GM19452 (cell line): ENCODE measurements around the gene TXLNA.
A peak's percentile ranks its signal among the peaks of the same experiment; 100 is the strongest.
"Not testable (repeated sequence)": the region's sequence is repeated elsewhere in the genome, so short reads cannot be mapped to it uniquely, and the experiment has no call there.

Experiments used
- ATAC-seq: cut with Tn5 transposase; IDR thresholded peaks from one replicate; pipeline ENCODE4 v1.9.1; 2021; ENCODE audit not compliant: unreplicated experiment

The TXLNA gene

DNA sequence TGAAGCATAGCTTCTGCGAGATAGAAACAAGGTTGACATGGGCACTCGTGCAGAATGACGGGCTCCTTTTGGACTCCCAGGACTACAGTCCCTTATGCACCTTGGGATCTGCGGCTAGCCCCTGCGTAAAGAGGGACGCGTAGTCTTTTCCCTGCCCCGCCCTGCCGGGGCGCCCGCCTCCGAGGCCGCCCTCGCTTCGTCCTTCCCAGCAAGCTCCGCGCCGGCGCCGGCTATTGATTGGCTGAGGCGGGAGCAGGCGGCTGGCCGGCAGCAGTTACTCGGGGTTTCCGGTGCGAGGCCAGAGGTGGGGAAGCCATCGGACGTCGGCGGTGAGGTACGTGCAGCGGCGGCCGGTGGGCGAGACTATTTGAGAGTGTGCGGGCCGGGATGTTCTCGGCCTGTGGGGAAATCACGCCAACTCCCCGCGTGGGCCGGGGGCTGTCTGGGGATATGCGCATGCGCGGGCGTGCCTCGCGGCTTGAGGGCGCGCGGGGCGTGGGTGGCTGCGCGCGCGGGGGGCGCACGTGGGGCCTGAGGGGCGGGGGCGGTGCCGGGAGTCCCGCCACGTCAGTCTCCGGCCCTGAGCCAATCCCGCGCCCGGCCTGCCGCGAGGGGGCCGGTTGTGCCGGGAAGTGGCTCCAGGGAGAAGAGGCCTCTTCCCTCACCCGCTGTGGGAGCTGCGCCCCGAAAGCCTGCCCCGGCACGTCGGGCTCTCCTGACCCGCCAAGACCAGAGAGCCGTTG, at the start of gene TXLNA:
TXLNA (plus strand) TSS at position 233 of the 743 bp plus-strand sequence. CDS start 671 bp downstream, outside the sequence.
- peak; percentile 87 for ATAC-seq

- ATAC-seq = not testable (repeated sequence)
These were observed 45.6 kb upstream of the TXLNA start for GRCh38 chr1:32133950-32134280.

GRCh38 chr1:32137111-32137510, 42.4 kb upstream of the TXLNA start:
- no peak for ATAC-seq

GRCh38 chr1:32138965-32139364, 40.5 kb upstream of the TXLNA start:
- ATAC-seq = no peak

DNA sequence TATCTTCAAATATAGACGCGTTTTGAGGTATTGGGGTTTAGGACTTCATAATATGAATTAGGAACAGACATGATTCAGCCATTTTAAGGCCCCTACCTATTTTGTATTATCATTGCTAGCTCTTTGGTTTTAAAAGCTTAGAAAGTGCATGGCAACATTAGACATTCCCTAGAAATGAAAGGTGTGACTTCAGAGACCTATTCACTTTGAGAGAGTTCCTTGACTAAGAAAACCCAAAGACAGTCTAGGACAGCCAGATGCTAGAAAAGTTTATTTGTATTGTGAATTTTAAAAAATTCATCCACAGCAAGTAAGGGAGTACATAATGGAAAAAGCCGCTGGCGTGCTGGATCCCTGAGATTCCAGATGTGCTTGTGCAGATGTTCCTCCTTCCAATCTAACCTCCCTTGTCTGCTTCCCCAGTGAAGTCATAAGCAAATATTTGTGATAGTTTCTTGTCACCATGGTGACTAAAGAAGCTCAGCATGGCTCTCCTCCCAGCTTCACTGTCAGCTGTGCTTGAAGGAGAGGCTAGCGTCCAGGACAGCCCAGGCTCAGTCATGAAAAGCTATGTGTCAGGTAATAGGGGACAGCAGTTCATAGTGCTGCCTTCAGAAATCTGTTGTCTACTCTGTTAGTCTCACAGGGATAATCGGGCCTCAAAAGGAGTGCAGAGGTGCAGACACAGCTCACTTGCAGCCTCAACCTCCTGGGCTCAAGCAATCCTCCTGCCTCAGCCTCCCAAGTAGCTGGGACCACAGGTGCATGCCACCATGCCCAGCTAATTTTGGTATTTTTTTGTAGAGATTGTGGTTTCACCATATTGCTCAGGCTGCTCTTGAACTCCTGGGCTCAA, 36.8 kb upstream of the TXLNA start:
- no peak for ATAC-seq

GRCh38 chr1:32143302-32143695, 36.2 kb upstream of the TXLNA start:
- not testable (repeated sequence) for ATAC-seq

DNA sequence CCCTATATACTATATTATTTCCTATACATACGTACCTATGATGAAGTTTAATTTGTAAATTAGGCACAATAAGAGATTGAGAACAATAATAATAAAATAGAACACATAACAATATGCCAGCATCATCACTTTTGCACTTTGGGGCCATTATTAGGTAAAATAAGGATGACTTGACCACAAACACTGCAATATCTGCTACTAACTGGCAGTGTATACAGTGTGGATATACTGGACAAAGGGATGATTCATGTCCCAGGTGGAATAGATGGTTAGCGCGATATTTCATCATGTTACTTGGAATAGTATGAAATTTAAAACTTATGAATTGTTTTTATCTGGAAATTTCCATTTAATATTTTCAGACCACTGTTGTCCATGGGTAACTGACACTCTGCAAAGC, 35.4 kb upstream of the TXLNA start:
- ATAC-seq = no peak

- ATAC-seq = not testable (repeated sequence)
These were observed 31.7 kb upstream of the TXLNA start for GRCh38 chr1:32147799-32148198.

DNA sequence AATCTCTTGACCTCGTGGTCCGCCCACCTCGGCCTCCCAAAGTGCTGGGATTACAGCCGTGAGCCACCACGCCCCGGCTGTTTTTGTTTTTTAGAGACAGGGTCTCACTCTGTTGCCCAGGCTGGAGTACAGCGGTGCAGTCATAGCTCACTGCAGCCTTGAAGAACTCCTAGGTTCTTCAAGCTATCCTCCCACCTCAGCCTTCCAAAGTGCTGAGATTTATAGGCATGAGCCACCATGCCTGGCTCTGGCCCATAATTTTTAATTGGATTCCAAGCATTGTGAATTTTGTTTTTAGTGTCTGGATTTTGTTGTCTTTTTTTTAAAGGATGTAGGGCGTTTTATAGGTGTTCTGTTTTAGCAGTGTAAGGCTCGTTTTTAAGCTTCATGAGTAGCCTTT, 28.6 kb upstream of the TXLNA start:
- ATAC-seq = no peak

DNA sequence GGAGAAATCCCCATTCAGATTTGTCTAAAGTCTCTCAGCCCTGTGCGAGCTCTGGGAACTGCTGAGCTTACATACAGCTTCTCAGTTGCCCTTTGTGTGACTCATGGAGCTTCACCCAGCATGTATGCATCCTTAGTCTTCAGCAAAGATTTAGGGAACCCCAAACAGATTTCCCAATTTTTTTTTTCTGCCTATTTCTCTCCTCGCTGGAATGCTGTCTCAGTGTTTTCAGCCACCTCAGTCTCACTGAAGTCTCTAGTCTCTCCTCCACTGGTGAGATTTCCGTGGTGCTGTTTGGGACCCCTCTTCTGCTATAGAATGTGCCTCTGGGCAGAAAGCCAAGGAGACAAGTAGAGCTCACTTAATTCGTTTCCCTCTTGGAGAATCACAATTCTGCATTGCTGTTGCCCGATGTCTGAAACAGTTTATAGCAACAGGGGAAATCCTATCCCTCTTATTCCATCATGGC, 28.1 kb upstream of the TXLNA start:
- no peak for ATAC-seq

DNA sequence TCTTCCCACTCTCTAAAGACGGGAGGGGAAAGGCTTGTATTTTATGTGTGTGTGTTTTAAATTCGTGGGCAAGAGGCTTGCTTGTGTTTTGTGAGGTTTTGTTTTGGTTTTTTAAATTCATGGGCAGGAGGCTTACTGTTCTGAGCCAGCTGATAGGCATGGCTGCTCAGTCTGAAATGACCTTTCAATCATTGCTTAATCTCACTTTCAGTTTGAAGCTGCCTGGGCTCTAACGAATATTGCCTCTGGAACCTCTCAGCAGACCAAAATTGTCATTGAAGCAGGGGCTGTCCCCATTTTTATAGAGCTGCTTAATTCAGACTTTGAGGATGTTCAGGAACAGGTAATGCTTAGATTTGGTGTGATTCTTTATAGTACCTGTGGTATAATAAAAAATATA, 20.3 kb upstream of the TXLNA start:
- no peak for ATAC-seq

- no peak for ATAC-seq
These were observed 16.1 kb upstream of the TXLNA start for GRCh38 chr1:32163405-32163804.

DNA sequence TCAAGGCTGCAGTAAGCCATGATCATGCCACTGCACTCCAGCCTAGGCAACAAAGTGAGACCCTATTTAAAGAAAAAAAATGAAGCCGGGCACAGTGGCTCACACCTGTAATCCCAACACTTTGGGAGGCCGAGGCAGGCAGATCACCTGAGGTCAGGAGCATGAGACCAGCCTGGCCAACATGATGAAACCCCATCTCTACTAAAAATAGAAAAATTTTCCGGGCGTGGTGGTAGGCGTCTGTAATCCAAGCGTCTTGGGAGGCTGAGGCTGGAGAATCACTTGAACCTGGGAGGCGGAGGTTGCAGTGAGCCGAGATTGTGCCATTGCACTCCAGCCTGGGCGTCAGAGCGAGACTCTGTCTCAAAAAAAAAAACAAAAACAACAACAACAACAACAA, 13.8 kb upstream of the TXLNA start:
- not testable (repeated sequence) for ATAC-seq

DNA sequence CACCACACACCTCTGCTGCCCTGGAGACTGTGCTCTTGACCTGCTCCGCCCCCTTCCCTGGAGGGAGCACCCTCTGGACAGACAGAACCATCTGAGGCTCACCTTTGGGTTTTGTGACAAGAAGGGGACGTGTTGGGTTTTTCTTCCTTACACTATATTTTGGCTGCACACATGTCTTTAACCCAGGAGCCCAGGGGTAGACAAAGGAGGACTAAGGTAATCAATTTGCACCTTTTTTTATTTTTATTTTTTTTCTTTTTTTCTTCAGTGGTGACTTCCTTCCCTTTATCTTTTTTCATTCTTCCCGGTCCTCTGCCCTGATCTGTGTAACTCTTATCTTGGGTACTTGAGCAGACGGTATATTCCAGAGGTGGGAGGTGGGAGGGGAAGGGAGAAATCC, 8.5 kb upstream of the TXLNA start:
- no peak for ATAC-seq

GRCh38 chr1:32172621-32173245, 6.7 kb upstream of the TXLNA start:
- ATAC-seq = no peak

DNA sequence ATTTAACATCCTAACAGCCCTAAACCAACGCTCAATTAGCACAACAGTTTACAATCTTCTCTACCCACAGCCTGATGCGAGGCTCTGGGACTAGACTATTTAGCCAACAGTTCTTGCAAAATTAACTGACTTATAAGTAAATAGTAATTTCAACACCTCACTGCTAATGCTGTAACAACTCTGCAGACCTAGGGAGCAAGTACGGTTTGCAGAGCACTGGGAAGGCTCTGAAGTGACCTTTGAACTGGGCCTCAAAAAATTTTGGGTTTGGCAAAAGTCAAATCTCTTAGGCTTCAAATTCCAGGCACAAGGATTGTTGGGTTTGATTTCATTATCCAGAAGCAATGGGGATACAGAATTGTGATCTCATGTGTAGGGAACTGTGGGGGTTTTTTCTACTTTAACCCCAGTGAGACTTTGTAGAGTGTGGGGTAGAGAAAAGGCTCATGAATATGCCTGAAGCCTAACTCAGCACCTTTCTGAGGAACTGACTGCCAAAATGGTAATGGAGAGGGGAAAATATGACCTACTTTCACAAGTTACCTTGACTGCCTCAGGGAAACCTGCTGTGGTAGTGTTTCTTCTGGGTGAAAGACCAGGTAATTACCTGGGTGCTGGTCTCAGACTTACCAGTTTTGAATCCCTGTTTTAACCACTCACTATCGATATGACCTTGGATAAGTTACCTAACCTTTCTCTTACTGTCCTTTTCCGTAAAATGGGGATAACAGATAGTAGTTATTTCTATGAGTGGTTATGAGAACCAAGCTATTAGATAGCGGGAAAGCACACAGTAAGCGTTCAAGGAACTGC, 889 bp upstream of the TXLNA start:
- no peak for ATAC-seq

- ATAC-seq = peak; percentile 2
These were observed 357 bp upstream of the TXLNA start for GRCh38 chr1:32179193-32179442.

- ATAC-seq = no peak
These were observed 948 bp downstream of the TXLNA start for GRCh38 chr1:32180186-32181060.

DNA sequence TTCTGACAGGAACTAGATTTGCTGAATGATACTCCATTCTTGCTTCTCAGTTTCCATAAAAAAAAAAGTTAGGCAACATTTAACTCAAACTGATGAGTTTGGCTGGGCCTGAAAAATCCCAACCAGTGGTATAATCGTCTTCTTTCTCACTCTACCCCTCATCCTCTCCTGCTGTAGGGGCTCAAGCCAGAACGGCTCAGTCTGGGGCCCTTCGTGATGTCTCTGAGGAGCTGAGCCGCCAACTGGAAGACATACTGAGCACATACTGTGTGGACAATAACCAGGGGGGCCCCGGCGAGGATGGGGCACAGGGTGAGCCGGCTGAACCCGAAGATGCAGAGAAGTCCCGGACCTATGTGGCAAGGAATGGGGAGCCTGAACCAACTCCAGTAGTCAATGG, 1.6 kb downstream of the TXLNA start:
- no peak for ATAC-seq

GRCh38 chr1:32181563-32181962, 2.1 kb downstream of the TXLNA start:
- ATAC-seq = no peak
